ENCODE results near the gene ANO5. TPM values are rescaled to one million over a fixed set of nuclear protein-coding genes. Genes with fewer than 3 reads are reported as not detected.
A peak's percentile ranks its signal among the peaks of the same experiment; 100 is the strongest.

Gene ANO5
- polyA plus RNA-seq, 1 donor (not counting 4 experiments of a cell fraction or from before 2014, with no cell fraction given): not detected

DNA sequence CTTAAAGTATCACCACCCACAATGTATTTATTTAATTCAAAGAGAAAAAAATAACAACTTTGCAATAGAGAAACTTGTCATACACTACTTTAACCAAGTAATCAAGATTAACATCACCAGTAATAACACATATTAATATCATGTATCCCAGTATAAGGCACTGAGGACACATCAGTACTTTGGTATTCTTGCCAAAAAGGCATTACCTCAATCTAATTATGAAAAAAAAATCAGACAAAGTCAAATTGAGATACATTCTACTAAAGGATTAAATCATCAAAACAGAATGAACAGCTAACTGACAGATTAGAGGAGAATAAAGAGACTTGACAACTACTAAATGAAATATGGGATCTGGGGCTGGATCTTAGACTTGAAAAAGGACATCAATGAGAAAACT is 109.5 kb downstream of the ANO5 start:
- Histone ChIP-seq H2AFZ (ENCODE audit: control insufficient read depth, low read length) (no peak overlapping the region), H4K20me1 (ENCODE audit: control insufficient read depth, extremely low read depth, insufficient read depth, low read length) (no peaks in the 10 kb centered on the region), H3K4me3 (ENCODE audit: control insufficient read depth in 2 of 3, extremely low read depth in 1 of 3, insufficient read depth in 2 of 3, low read depth in 1 of 3, low read length in 3 of 3) (no peak overlapping the region), H3K4me1 (ENCODE audit: control insufficient read depth, extremely low read depth, insufficient read depth, low read length) (no peaks in the 10 kb centered on the region), H3K36me3 (ENCODE audit: control insufficient read depth in 2 of 2, extremely low read depth in 1 of 2, insufficient read depth in 2 of 2, low read length in 2 of 2) (no peaks in the 10 kb centered on the region), H3K9ac (ENCODE audit: control insufficient read depth, extremely low read depth, insufficient read depth, low read length) (no peak overlapping the region), H3K9me3 (ENCODE audit: control insufficient read depth, low read depth, low read length) (no peaks in the 10 kb centered on the region), H3K27me3 (ENCODE audit: control insufficient read depth, extremely low read depth, insufficient read depth, low read length) (no peaks in the 10 kb centered on the region), H3K79me2 (ENCODE audit: control insufficient read depth, insufficient read depth, low read length) (no peaks in the 10 kb centered on the region), H3K4me2 (ENCODE audit: control insufficient read depth, extremely low read depth, insufficient read depth, low read depth, low read length) (no peak overlapping the region), H3K9me1 (ENCODE audit: control insufficient read depth, extremely low read depth, insufficient read depth, low read length) (no peaks in the 10 kb centered on the region), H3K27ac (ENCODE audit: control insufficient read depth, insufficient read depth, low read length) (no peak overlapping the region)
- no peak for FAIRE-seq
- TF ChIP-seq EZH2 (IDR thresholded peaks at IDR 0.05; ENCODE audit: low read length): no peak
- TF ChIP-seq, protein P1, sequence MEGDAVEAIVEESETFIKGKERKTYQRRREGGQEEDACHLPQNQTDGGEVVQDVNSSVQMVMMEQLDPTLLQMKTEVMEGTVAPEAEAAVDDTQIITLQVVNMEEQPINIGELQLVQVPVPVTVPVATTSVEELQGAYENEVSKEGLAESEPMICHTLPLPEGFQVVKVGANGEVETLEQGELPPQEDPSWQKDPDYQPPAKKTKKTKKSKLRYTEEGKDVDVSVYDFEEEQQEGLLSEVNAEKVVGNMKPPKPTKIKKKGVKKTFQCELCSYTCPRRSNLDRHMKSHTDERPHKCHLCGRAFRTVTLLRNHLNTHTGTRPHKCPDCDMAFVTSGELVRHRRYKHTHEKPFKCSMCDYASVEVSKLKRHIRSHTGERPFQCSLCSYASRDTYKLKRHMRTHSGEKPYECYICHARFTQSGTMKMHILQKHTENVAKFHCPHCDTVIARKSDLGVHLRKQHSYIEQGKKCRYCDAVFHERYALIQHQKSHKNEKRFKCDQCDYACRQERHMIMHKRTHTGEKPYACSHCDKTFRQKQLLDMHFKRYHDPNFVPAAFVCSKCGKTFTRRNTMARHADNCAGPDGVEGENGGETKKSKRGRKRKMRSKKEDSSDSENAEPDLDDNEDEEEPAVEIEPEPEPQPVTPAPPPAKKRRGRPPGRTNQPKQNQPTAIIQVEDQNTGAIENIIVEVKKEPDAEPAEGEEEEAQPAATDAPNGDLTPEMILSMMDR (optimal IDR thresholded peaks at IDR 0.05 in 1 of 3, IDR thresholded peaks at IDR 0.05 in 1 of 3, conservative IDR thresholded peaks at IDR 0.05 in 1 of 3; ENCODE audit: extremely low read depth in 1 of 3, insufficient read depth in 2 of 3, low read length in 3 of 3): no peak
- no peak for DNase-seq (ENCODE audit: low read depth, low spot score)
- dilution Hi-C loops (cut with MboI; ENCODE audit: extremely low pct_ligation_motif_present, low sequenced_read_pairs): loop anchor here (25.0 kb wide), 1 partner anchor 260 kb away; no protein-coding TSS in a partner anchor

DNA sequence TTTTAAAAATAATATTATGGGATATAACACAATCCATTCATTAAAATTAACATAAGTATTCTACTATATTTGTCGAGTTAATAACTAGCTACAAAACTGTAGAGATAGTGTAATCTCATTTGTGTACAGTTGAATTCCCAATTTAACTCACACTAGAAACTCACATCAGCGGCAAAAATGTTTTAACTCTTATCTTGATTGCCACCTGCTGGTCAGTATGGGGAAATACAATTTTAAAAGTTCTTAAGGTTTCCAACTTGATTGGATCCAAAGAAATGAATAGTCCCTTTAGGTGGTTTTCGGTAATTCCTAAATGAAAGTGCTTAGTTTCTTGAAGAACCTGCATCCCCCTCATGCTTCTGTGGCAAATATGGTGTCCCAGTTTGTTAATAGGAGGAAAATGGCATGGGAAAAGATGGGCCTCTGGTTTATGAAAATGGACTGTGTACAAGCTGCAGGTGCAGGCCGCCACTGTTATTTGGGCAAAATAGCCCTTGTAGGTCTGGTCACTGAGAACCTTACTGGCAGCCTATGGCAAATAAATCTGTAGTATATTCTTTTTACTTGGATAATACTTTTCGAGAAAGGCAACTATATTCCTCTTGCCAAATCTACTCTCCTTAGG is 111.6 kb downstream of the ANO5 start:
- H3K9me1 ChIP-seq (ENCODE audit: control insufficient read depth, extremely low read depth, insufficient read depth, low read length): no peaks in the 10 kb centered on the region
- no peak overlapping the region for H3K4me3 ChIP-seq (ENCODE audit: control insufficient read depth in 2 of 3, extremely low read depth in 1 of 3, insufficient read depth in 2 of 3, low read depth in 1 of 3, low read length in 3 of 3)

More for the DNA sequence above, 111.6 kb downstream of the ANO5 start:
- Histone ChIP-seq H3K9ac (ENCODE audit: control insufficient read depth, extremely low read depth, insufficient read depth, low read length) (no peak overlapping the region), H3K27ac (ENCODE audit: control insufficient read depth, insufficient read depth, low read length) (no peak overlapping the region), H3K27me3 (ENCODE audit: control insufficient read depth, extremely low read depth, insufficient read depth, low read length) (no peaks in the 10 kb centered on the region), H3K4me2 (ENCODE audit: control insufficient read depth, extremely low read depth, insufficient read depth, low read depth, low read length) (no peak overlapping the region), H3K4me1 (ENCODE audit: control insufficient read depth, extremely low read depth, insufficient read depth, low read length) (no peaks in the 10 kb centered on the region), H3K36me3 (ENCODE audit: control insufficient read depth in 2 of 2, extremely low read depth in 1 of 2, insufficient read depth in 2 of 2, low read length in 2 of 2) (no peaks in the 10 kb centered on the region), H2AFZ (ENCODE audit: control insufficient read depth, low read length) (no peak overlapping the region), H3K9me3 (ENCODE audit: control insufficient read depth, low read depth, low read length) (no peaks in the 10 kb centered on the region), H3K79me2 (ENCODE audit: control insufficient read depth, insufficient read depth, low read length) (no peaks in the 10 kb centered on the region), H4K20me1 (ENCODE audit: control insufficient read depth, extremely low read depth, insufficient read depth, low read length) (no peaks in the 10 kb centered on the region)
- TF ChIP-seq EZH2 (IDR thresholded peaks at IDR 0.05; ENCODE audit: low read length): no peak
- TF ChIP-seq, protein P1 (optimal IDR thresholded peaks at IDR 0.05 in 1 of 3, IDR thresholded peaks at IDR 0.05 in 1 of 3, conservative IDR thresholded peaks at IDR 0.05 in 1 of 3; ENCODE audit: extremely low read depth in 1 of 3, insufficient read depth in 2 of 3, low read length in 3 of 3): peak in 2 of 3 experiments; percentile 24 to 50
- FAIRE-seq (peak; percentile 44), DNase-seq (ENCODE audit: low read depth, low spot score) (no peak)
- dilution Hi-C loops (cut with MboI; ENCODE audit: extremely low pct_ligation_motif_present, low sequenced_read_pairs): loop anchor here (25.0 kb wide), 1 partner anchor 258 kb away; no protein-coding TSS in a partner anchor
